H1 (cell line): ENCODE data around the gene DSCAM.

Experiments
- EZH2 ChIP-seq: fragments of 200-600 bp; sonication (generic); IDR thresholded peaks from 2 replicates; pipeline ENCODE4 v1.7.1; 2012; ENCODE audit warnings: low read depth, mild to moderate bottlenecking, moderate library complexity, low read length, inconsistent platforms; ENCODE audit not compliant: severe bottlenecking
- KDM1A ChIP-seq: fragments of 200-600, 300-600 bp; sonication (generic); IDR thresholded peaks from 2 replicates; pipeline ENCODE4 v1.7.1; 2016; ENCODE audit warnings: mild to moderate bottlenecking, low read length, borderline replicate concordance
- SIN3A ChIP-seq, 2 experiments: IDR thresholded peaks in 1 of 2; conservative IDR thresholded peaks in 1 of 2; 2 replicates each; pipeline ENCODE4 v1.6.1; 2011 to 2012; ENCODE audit warnings: low read length in 2 of 2, improper control_type of control experiment in 1 of 2, low read depth in 1 of 2, mild to moderate bottlenecking in 1 of 2
- TF ChIP-seq, protein P1 (sequence below), 3 experiments: IDR thresholded peaks; 1 replicate in 2 of 3; 2 replicates in 1 of 3; pipeline versions ENCODE4 v1.5.1 to v1.6.1; 2011; ENCODE audit warnings: low read length in 3 of 3, mild to moderate bottlenecking in 3 of 3, inconsistent platforms in 2 of 3, low read depth in 1 of 3, moderate library complexity in 1 of 3; ENCODE audit not compliant: insufficient read depth in 1 of 3; ENCODE audit errors: control extremely low read depth in 1 of 3

DNA sequence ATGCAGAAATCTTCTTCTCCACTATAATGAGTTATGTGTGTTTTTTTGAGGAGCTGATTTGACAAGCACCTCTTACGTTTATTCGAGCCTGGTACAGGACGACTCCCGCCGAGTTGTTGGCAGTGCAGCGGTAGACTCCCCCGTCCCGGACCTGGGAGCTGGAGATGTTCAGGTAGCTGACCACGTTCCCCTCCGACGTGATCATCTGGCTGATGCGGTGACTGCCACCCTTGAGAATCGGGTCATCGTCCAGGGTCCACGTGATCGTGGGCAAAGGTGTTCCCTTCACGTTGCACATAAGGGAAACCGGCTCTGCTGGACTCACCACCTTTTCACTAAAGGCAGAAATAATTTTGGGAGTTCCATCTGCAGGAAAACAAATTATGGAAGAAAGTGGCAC lies 507.9 kb downstream of the DSCAM start:
- TF ChIP-seq, protein P1, sequence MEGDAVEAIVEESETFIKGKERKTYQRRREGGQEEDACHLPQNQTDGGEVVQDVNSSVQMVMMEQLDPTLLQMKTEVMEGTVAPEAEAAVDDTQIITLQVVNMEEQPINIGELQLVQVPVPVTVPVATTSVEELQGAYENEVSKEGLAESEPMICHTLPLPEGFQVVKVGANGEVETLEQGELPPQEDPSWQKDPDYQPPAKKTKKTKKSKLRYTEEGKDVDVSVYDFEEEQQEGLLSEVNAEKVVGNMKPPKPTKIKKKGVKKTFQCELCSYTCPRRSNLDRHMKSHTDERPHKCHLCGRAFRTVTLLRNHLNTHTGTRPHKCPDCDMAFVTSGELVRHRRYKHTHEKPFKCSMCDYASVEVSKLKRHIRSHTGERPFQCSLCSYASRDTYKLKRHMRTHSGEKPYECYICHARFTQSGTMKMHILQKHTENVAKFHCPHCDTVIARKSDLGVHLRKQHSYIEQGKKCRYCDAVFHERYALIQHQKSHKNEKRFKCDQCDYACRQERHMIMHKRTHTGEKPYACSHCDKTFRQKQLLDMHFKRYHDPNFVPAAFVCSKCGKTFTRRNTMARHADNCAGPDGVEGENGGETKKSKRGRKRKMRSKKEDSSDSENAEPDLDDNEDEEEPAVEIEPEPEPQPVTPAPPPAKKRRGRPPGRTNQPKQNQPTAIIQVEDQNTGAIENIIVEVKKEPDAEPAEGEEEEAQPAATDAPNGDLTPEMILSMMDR (IDR thresholded peaks at IDR 0.05; ENCODE audit: control extremely low read depth in 1 of 3, insufficient read depth in 1 of 3, low read depth in 1 of 3, low read length in 3 of 3) = no peak
- TF ChIP-seq SIN3A (conservative IDR thresholded peaks at IDR 0.05 in 1 of 2, IDR thresholded peaks at IDR 0.05 in 1 of 2; ENCODE audit: low read depth in 1 of 2, low read length in 2 of 2) (no peak), EZH2 (no peak), KDM1A (no peak)
